K562 (cell line): ENCODE results near the gene LRRIQ1. TPM values are rescaled to one million over a fixed set of nuclear protein-coding genes. Genes with fewer than 3 reads are reported as not detected.

ENCODE experiments used
- ATAC-seq: fragments of 200-7000 bp; cut with Tn5 transposase; 3 replicates; pipeline ENCODE4 v1.9.1; 2020; ENCODE audit warnings: moderate library complexity
- BruUV-seq: library from RNA; stranded (reverse); fragments of 400-500 nt; replicated peaks from 2 replicates; lab custom pipeline; 2021; lab: Mats Ljungman, UMichigan
- CTCF ChIA-PET: fragments of 300-600 bp; formaldehyde crosslinking; extraction: SDS; loops from one replicate; lab custom pipeline; 2021; ENCODE audit warnings: low intra/inter-chr PET ratio; lab: Yijun Ruan, JAX
- POLR2A ChIA-PET: fragments of 300-600, 350-650 bp; sonication (Branson Sonifier 250); formaldehyde crosslinking; extraction: SDS; loops from one replicate; lab custom pipeline; 2021; ENCODE audit warnings: antibody characterized with exemption, inconsistent platforms; lab: Yijun Ruan, JAX
- DNase-seq, 4 experiments: peaks; one replicate each; pipeline versions ENCODE4 v3.0.0 to v3.0.0-alpha.2; 2011 to 2018; ENCODE audit warnings: low spot score in 3 of 4, mixed read lengths in 3 of 4; ENCODE audit errors: extremely low read depth in 1 of 4
- FAIRE-seq: peaks from 2 replicates; lab custom pipeline; 2011; peaks lifted over from hg19 to GRCh38; lab: Jason Lieb, UNC
- H2AFZ ChIP-seq: 2 replicates; pipeline ENCODE4 v1.6.0; 2011; ENCODE audit warnings: low read depth, low read length, control low read depth, inconsistent platforms
- H3K27ac ChIP-seq: fragments of 200-600 bp; 3 replicates; pipeline ENCODE4 v1.8.0; 2011; ENCODE audit warnings: low read depth, mild to moderate bottlenecking, control low read depth, inconsistent platforms, low read length, moderate library complexity, mixed read lengths; ENCODE audit errors: extremely low read depth
- H3K27me3 ChIP-seq, 2 experiments: fragments of 300-600 bp in 1 of 2; 2 replicates in 1 of 2; 3 replicates in 1 of 2; pipeline versions ENCODE4 v1.6.0 to v1.8.0; 2011; ENCODE audit warnings: inconsistent platforms in 2 of 2, low read length in 2 of 2, mild to moderate bottlenecking in 1 of 2, mixed read lengths in 1 of 2, moderate library complexity in 1 of 2; ENCODE audit not compliant: control insufficient read depth in 2 of 2, insufficient read depth in 2 of 2
- H3K36me3 ChIP-seq: fragments of 300-600 bp; 3 replicates; pipeline ENCODE4 v1.8.0; 2011; ENCODE audit warnings: mild to moderate bottlenecking, low read length, inconsistent platforms; ENCODE audit not compliant: control insufficient read depth, insufficient read depth
- H3K4me1 ChIP-seq, 2 experiments: fragments of 200-600 bp in 1 of 2; replicated peaks in 1 of 2; 2 replicates in 1 of 2; 3 replicates in 1 of 2; pipeline versions ENCODE4 v1.5.1 to v1.8.0; 2011; ENCODE audit warnings: inconsistent platforms in 2 of 2, low read length in 2 of 2, mild to moderate bottlenecking in 1 of 2, mixed read lengths in 1 of 2, moderate library complexity in 1 of 2; ENCODE audit not compliant: control insufficient read depth in 2 of 2, insufficient read depth in 2 of 2
- H3K4me2 ChIP-seq: 2 replicates; pipeline ENCODE4 v1.6.1; 2011; ENCODE audit warnings: low read length, control low read depth, inconsistent platforms, mixed read lengths; ENCODE audit not compliant: insufficient read depth
- H3K4me3 ChIP-seq: fragments of 200-600 bp; sonication (generic), shearing (Covaris generic); 2 replicates; pipeline ENCODE4 v1.5.1; 2016; ENCODE audit warnings: control low read depth, inconsistent platforms
- H3K79me2 ChIP-seq: fragments of 200-600 bp; 3 replicates; pipeline ENCODE4 v1.8.0; 2011; ENCODE audit warnings: low read length, inconsistent platforms; ENCODE audit not compliant: control insufficient read depth, insufficient read depth
- H3K9ac ChIP-seq, 2 experiments: 2 replicates each; pipeline versions ENCODE4 v1.6.0 to v1.6.1; 2011; ENCODE audit warnings: low read depth in 2 of 2, low read length in 2 of 2, control low read depth in 1 of 2, inconsistent platforms in 1 of 2, mild to moderate bottlenecking in 1 of 2, mixed read lengths in 1 of 2; ENCODE audit not compliant: insufficient read depth in 1 of 2
- H3K9me1 ChIP-seq: one replicate; pipeline ENCODE4 v1.6.0; 2011; ENCODE audit warnings: inconsistent platforms, mild to moderate bottlenecking, low read length, moderate library complexity; ENCODE audit not compliant: control insufficient read depth, insufficient read depth
- H3K9me3 ChIP-seq: replicated peaks from 2 replicates; pipeline ENCODE4 v1.5.1; 2011; ENCODE audit warnings: low read depth, low read length, inconsistent platforms; ENCODE audit not compliant: control insufficient read depth, insufficient read depth
- H4K20me1 ChIP-seq: replicated peaks from 2 replicates; pipeline ENCODE4 v1.6.1; 2011; ENCODE audit warnings: low read length, inconsistent platforms, mixed read lengths; ENCODE audit not compliant: control insufficient read depth, insufficient read depth
- CREM ChIP-seq: IDR thresholded peaks from 2 replicates; pipeline ENCODE4 v1.6.1; 2014; ENCODE audit warnings: antibody characterized with exemption, low read depth
- NR2F6 ChIP-seq: fragments of 450-650 bp; formaldehyde crosslinking; IDR thresholded peaks from 2 replicates; pipeline ENCODE4 v1.4.0; 2020; ENCODE audit warnings: mild to moderate bottlenecking
- RCOR1 ChIP-seq, 2 experiments: IDR thresholded peaks; 2 replicates each; pipeline ENCODE4 v1.6.1; 2012; ENCODE audit warnings: low read depth in 2 of 2, low read length in 2 of 2, borderline replicate concordance in 1 of 2, improper control_type of control experiment in 1 of 2
- TAF7 ChIP-seq: fragments of 450-650 bp; IDR thresholded peaks from 2 replicates; pipeline ENCODE4 v1.6.1; 2016; ENCODE audit warnings: missing genetic modification characterization, missing compliant biosample characterization
- ZFP1 ChIP-seq: fragments of 450-650 bp; formaldehyde crosslinking; IDR thresholded peaks from 2 replicates; pipeline ENCODE4 v1.4.0; 2020; ENCODE audit warnings: mild to moderate bottlenecking, mixed read lengths
- ZNF263 ChIP-seq: sonication (generic); formaldehyde crosslinking; IDR thresholded peaks from 2 replicates; pipeline ENCODE4 v1.8.0; 2022; ENCODE audit warnings: mild to moderate bottlenecking, missing genetic modification reagents, borderline replicate concordance
- WGBS: fragments of 100-300 bp; shearing (Covaris generic); methylation state at CpG from one replicate; pipeline ENCODE4 v1.1.6; 2016; ENCODE audit warnings: low coverage, mixed read lengths; ENCODE audit not compliant: insufficient coverage; ENCODE audit errors: missing lambda C conversion rate; 5-methylcytosine and 5-hydroxymethylcytosine counted together
- in situ Hi-C: fragments of 300-500 bp; cut with MboI; formaldehyde crosslinking; loops from 4 replicates; pipeline ENCODE4 v1.15.0; 2018; ENCODE audit warnings: inconsistent platforms, mixed read lengths
- intact Hi-C: fragments of 100-400 bp; cut with micrococcal nuclease; formaldehyde crosslinking; loops from 2 replicates; pipeline ENCODE4 v1.14.2; 2022
- polyA plus RNA-seq, 8 experiments: library from polyadenylated mRNA; depleted of rRNA in 4 of 8; stranded (reverse) in 5 of 8; unstranded in 3 of 8; fragments of >200 nt; fragmentation: Nextera tagmentation in 2 of 8; fragmentation: Illumina TruSeq in 1 of 8; extraction: Ambion mirVana in 2 of 8; extraction: Trizol in 1 of 8; gene quantifications; 2 replicates each; pipeline versions ENCODE4 v1.2.1 to v1.2.3, GENCODE V29; 2011 to 2014; ENCODE audit warnings: inconsistent platforms in 1 of 8, missing spikeins in 1 of 8
- total RNA-seq, 7 experiments: library from RNA; depleted of rRNA in 6 of 7; stranded (reverse); fragments of >200 nt in 6 of 7; fragmentation: Illumina TruSeq in 2 of 7; extraction: Trizol in 2 of 7; gene quantifications; 2 replicates each; pipeline versions ENCODE4 v1.2.1 to v1.2.3, GENCODE V29; 2011 to 2021; ENCODE audit warnings: low replicate concordance in 1 of 7

Gene LRRIQ1
- total and polyA plus RNA-seq, 9 of the 15 experiments (the other 6 are each of a cell fraction or from before 2014, with no cell fraction given), result not detected

GRCh38 chr12:85279449-85280164, 243.5 kb downstream of the LRRIQ1 start:
- no peak for DNase-seq
- Histone ChIP-seq H3K79me2 (no peaks in the 10 kb centered on the region), H3K27ac (no peak overlapping the region), H2AFZ (no peak overlapping the region), H3K4me2 (no peak overlapping the region), H3K27me3 (no peaks in the 10 kb centered on the region), H3K4me1 (no peaks in the 10 kb centered on the region), H3K9ac (no peak overlapping the region), H4K20me1 (no peaks in the 10 kb centered on the region), H3K4me3 (no peak overlapping the region), H3K36me3 (no peaks in the 10 kb centered on the region), H3K9me1 (no peaks in the 10 kb centered on the region), H3K9me3 (no peaks in the 10 kb centered on the region)
- 8% methylated on average over 21 of the region's 44 CpGs for WGBS
- intact Hi-C loops (no loop called here), in situ Hi-C loops (no loop called here)
- ChIA-PET CTCF (no interaction called here), POLR2A (no interaction called here)
- FAIRE-seq, result no peak
- TF ChIP-seq ZFP1 (CRISPR knock-in tag) (no peak), RCOR1 (IDR thresholded peaks at IDR 0.05; ENCODE audit: borderline replicate concordance in 1 of 2, low read depth in 2 of 2, low read length in 2 of 2) (no peak), NR2F6 (CRISPR knock-in tag) (no peak), CREM (no peak), ZNF263 (CRISPR knock-in tag) (no peak), TAF7 (tag) (no peak)
- no peak for ATAC-seq
- no TSS peak for BruUV-seq
